Glomerular visceral epithelial cell (primary cell): ENCODE results near the gene ZMAT5.

Experiments
- DNase-seq: peaks from one replicate; pipeline ENCODE4 v3.0.0-alpha.2; 2016; ENCODE audit errors: extremely low spot score

Gene ZMAT5, protein sequence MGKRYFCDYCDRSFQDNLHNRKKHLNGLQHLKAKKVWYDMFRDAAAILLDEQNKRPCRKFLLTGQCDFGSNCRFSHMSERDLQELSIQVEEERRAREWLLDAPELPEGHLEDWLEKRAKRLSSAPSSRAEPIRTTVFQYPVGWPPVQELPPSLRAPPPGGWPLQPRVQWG

DNA sequence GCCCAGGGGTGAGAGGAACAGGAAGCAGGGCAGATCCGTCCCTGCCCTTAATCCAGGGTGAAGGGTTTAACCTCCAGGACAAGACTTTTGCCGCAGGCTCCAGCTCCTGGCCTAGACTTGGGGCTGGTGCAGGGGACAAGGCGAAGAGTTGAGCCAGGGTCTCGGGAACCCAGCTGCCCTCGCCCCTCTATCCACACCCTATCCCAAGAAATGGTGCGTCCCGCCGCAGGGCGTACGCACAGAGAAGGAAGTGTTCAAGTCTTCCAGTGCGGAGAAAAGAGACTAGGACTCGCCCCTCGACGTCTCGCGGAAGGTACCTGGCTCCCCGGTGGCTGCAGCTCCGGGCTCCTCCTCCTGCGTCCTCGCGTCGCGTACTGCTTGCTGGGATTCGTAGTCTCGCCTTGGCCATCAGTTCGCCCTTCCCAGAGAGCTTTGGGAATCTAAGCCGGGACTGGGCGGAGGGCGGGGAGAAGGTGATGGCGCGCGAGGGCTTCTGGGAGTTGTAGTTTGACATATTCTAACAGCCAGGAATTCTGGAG, at the start of gene ZMAT5:
Gene ZMAT5 (minus strand): TSS at position 376 of the 539 bp plus-strand sequence. CDS start 18,463 bp downstream, outside the sequence.
- peak; percentile 96 for DNase-seq

DNA sequence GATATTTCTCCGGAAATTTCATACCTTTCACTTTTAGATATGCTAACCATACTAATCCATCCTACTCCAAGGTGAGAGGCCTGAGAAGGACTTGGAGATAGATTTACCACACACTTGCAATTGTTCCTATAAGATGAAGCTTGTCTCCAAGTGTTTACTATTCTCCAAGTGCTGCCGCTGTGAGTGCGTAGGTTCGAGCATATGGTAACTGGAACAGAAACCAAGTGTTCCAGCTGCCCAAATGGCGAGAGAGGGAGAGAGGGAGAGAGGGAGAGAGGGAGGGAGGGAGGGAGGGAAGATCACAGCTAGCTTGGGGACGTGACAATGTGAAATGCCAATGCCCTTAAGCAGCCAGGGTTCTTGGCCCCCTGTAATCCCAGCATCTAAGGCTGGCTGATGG, 49.7 kb upstream of the ZMAT5 start:
- DNase-seq, result no peak

DNA sequence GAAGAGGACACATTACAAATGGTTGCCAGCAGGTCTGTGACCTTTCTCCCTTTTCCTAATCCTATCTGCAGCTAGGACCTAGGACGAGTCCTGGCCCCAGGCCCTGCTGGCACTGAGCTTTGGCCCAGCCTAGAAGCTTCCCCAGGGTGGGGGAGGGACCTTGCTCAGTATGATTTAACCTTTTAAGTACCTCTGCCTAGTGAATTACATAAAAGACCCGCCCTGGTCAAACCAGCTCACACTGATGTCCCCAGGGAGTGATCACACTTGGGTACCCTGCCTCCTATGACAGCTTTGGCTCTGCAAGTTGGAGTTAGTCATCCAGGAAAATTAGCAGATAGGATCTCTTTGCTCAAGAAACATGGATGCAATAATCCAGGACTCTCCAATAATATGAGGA, 49.3 kb upstream of the ZMAT5 start:
- no peak for DNase-seq

DNA sequence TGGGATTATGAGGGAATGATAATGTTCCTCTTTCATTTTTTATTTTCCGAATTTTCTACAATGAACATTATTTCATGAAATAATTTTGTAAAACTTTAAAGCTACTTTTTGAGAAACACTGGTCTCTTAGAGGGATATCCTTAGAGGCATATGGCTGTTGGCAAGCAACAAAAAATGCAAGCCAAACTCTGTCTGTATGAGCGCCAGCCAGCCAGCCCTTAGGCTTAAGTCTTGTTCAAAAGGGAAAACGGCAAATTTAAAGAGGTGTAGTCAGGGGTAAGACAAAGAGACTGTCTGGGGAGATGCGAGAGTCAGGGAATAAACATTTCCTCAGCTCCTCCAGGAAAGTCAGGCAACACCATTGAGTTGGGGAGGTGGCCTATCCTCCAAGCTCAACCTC, 48.8 kb upstream of the ZMAT5 start:
- no peak for DNase-seq

DNA sequence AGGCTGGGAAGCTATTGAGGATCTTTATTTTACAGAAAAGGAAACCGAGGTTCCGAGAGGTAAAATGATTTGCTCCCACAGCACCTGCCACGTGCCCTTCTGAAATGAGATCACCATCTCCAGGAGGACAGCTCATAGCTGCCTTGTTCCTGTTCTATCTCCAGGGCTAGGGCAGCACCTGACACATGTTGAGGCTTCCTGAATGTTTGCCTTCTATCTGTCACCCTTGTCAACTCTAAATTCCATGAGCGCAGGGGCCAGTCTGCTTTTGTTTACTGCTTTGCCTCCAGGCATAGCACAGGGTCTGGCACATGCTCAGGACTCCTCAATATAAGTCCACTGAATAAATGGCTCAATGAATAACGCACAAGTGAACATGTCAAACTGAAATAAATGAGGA, 47.2 kb upstream of the ZMAT5 start:
- no peak for DNase-seq

DNA sequence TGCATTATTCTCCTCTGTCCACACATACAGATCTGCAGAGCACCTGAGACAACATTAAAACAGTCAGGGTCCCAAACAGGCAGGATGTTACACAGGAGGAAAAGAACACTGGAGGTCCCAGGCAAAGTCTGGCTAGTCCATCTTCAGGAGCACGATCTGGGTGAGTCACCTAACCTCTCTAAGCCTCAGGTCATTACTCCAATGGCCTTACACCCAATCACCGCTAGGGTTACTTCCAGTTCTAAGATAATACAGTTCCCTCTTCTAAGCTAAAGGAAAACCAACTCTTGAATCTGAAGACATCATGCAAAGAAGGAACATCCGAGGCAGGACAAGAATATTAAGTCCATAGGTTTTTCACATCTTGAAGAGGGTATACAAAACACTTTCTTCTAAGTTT, 46.8 kb upstream of the ZMAT5 start:
- DNase-seq, result peak; percentile 32

DNA sequence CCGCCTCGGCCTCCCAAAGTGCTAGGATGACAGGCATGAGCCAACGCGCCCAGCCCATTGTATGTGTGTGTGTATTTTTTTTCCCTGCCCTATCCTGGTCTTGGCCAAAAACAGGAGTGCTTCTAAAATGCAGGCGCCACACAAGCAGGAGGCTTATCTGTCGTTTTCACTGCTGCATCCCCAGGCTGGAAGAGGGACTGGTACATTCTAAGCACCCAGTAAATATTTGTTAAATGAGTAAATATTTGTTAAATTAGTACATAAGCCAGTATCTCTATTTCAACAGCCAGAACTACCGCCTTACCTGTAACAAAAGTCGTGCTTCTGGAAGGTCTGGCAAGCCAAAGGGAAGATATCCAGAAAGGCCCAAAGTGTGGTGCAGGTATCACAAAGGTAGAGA, 46.3 kb upstream of the ZMAT5 start:
- no peak for DNase-seq

DNA sequence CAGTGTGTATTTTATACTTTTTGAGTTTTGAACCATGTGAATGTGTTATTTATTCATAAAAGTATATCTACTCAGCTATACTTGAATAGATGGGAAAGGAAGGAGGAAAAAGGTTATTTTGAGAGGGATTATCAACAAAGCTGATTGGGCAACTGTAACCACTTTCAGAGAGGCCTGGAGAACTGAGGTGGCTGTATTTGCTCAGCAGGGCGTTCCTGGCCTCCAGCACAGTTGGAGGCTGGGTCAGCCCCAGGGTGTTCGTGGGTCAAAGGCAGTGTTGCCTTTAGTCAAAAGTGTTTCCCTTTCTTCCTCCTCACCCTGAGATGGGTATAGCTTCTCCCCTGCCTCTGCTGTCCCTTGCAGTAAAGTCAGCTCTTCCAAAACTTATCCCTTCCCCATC, 44.6 kb upstream of the ZMAT5 start:
- no peak for DNase-seq

DNA sequence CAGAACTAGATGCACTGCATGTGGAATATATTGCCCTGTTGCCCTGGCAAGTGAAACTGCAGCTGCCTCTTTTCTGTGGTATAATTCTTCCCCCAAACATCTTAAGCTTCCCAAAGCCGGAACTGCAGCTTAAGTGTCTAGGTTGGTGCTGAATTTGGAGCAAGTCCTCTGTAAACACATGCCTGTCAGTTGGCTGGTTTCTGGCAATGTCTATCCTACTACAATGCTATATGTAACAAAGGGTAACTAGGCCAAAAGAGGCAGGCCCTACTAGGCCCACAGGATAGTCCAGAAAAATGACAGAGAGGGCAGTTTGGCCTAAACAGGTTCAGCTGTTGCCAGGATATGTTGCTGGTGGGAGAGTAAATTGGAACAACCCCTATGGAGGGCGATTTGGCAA, 43.4 kb upstream of the ZMAT5 start:
- no peak for DNase-seq

DNA sequence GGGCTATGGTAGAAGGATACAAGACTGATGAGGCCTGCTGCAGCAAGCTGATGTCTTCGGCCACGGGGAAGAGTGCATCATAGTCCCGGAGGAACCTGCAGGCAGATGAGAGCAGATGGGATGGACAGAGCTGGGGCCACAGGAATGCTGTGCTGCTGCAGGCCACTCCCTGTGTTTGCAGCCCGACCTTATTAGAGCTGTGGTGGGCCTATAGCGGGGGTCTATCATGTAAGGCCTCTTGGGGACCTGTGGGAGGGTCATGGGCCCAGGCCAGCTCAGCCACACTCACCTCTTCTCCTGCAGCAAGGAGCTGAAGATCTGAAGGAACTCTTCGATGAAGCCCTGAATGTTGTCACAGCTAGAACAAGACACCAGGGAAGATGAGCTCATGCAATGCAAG, 39.4 kb upstream of the ZMAT5 start:
- no peak for DNase-seq

DNA sequence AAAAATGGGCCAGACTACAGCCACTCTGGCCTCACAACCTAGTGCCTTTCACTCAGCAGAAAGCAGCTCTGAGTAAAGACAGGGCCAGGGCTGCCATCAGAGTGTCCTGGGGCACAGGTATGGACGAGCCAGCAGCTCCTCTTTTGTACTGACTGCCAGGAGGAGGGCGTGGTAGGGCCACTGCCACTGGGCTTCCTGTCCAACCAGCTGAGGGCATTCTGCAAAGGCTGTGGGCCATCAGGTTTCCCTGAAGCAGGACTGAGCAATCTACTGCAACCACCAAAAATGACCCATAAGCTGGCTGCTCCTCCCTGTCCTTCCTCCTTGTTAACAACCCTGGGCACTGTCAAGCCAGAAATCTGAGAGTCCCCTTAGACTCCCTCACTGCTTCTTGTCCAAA, 38.2 kb upstream of the ZMAT5 start:
- DNase-seq, result no peak

DNA sequence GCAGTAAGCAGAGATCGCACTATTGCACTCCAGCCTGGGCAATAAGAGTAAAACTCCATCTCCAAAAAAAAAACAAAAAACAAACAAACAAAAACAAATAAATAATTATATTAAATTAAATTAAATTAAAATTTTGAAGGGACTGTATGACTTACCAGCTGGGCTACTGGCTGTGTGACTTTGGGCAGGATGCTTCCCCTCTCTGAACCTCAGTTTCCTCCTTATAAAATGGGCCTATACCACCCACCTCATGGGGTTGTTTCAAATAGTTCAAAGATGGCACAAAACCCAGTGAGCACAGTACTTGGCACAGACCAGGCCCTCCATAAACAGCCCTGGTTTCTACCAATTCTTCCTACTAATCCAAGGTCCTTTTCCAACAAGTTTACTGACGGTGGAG, 36.4 kb upstream of the ZMAT5 start:
- no peak for DNase-seq

DNA sequence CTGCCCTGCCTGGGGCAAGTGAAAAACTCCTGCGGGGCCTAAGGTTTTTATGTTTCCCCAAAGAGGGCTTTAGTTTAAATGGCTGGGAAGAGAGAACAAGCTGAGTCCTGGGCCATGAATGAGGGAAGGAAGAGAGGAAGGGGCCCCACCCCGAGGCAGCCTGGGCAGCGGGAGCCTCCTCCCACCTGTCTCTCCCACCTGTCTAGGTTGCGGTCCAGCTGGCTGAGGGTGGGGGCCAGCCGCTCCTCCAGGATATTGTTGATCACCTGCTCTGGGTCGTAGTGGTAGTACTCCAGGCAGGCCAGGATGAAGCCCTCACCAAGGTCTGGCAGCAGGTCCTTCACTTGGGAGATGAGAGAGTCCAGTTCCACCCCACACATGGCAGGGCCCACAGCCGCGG, 35.0 kb upstream of the ZMAT5 start:
- DNase-seq, result no peak

DNA sequence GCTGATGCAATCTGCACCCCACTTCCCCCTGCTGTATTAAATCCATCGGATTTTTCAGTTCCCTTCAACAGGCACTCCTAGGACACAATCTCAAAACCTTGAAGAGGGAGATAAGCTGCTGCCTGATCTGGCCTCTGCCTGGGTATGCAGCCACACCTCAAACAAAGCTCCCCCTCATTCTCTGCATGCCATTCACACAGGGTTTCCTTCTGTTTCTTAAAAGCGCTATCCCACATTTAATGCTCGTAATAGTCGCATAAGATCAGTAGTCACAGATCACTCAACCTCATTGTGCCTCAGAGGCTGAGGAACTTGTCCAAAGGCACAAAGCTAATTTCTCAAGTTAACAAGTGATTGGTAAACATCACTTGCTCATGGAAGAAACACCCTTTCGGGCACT, 34.3 kb upstream of the ZMAT5 start:
- DNase-seq, result no peak

DNA sequence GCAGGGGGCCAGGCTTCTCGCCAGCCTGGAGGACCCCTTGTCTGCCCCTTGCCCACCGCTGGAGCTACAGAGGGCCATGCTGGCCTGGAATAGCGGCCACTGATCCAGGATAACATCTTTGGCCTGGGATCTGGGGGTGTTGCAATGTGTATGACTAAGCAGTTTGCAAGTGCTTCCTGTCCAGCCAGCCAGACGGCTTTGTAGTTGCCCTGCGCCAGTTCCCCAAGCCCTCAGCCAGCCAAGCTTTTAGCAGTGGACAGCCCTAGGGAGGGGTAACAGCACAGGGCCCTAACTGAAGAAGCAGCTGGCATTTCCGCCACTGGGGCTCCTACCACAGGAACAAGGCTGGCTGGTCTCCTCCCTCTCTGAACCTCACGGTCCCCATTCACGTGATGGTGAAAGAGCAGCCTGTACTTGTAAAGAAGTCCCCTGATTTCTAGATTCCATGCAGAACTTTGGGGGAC, 32.4 kb upstream of the ZMAT5 start:
- peak; percentile 79 for DNase-seq

DNA sequence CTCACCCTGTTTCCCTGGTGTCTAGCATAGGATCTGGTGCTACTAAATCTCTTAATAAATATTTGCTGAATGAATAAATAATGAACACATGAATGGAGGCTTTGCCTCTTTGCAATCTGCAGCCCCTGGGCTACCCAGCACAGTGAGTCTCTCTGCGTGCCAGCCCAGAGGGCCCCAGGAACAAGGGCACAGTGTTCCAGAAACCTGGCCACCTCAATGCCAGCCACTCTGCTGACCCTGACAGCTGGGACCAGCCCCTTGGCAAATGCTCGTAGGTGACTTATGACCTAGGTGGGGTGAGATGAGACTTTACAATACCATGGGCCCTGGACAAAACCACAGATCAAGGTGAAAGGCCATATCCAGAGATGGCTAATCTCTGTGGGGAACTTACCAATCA, 32.0 kb upstream of the ZMAT5 start:
- no peak for DNase-seq

DNA sequence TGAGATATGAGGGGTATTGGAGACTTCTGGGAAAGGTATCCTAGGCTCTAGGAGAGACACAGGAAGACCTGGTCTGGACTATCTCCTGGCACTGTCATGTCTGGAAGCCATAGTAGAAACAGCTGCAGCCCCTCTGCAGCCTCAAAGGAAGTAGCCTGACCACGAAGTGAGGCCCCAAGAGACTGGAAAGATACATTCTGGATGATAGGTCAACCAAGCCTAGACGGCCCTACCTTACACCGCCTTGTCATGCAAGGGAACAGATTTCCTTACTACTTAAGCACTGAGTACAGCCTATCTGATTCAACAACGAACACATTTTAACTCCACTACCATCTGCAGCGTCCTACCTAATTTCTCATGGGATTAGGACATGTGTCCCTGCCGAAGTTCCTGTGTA, 31.5 kb upstream of the ZMAT5 start:
- no peak for DNase-seq

DNA sequence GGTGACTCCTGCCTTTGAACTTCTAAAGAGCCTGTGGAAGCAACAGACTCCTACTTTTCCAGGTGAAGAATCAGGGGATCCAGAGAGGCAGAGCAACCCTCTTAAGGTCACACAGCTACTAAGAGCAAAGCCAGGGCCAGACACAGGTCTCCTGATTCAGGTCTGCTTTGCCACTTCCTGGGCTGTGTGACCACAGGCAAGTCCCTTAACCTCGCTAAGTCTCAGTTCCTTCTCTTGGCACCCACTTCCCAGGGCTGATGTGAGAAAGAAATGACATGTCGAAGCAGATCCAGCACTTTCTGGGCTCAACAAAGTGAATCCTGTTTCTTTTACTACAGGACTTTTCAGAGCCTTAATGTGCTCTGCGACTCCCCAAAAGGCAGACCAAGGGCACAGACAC, 30.5 kb upstream of the ZMAT5 start:
- no peak for DNase-seq

DNA sequence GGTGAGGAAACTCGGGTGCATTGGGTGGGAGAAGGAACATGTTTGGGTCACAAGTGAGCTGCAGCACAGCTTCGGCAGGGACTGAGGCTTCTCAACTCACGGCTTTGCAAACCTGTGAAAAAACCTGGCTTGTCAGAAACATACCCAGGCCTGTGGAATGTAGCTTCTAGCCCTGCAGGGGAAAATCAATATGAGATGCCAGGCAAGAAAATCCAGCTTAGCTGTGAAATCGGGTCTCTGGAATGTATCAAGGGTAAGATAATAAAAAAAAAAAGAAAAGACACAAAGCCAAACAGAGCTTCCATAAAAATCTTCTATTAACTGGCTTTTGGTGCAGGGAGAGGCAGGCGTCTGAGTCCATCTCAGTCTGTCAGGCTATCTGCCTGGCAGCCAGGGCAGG, 28.9 kb upstream of the ZMAT5 start:
- no peak for DNase-seq

DNA sequence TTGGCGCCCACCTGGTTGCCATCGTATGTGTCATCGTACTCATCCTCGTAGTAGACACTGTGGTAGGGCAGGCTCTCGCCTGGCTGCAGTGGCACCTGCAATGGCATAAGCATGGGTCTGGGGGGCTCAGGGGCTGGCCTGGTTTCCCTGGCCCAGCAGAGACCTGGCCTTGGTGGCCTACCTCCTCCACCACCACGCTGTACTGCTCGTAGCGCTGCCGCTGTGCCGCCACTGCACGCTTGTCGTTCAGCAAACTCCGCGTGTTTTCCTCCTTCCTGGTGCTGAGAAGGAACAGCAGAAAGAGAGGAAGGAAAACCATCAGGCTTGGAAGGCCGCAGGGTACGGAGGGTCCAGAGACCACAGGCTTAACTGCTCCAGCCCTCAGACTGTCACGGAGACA, 26.6 kb upstream of the ZMAT5 start:
- DNase-seq, result no peak

DNA sequence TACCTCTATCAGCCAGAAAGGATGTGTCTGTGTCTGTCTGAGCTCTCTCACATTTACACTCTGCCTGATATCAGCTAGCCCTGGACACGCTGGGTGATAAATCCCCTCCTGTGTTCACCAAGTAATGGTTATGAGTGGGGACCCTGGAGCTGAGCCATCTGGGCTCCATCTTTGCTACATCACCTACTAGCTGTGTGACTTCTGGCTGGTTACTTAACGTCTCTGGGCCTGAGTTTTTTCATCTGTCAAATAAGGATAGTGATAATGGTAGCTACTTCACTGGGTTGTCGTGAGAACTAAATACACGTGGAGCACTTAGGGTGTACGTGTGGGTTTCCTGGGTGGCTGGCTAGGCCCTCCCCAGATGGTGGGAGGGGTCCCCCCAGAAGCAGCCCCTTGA, 23.3 kb upstream of the ZMAT5 start:
- DNase-seq, result no peak

DNA sequence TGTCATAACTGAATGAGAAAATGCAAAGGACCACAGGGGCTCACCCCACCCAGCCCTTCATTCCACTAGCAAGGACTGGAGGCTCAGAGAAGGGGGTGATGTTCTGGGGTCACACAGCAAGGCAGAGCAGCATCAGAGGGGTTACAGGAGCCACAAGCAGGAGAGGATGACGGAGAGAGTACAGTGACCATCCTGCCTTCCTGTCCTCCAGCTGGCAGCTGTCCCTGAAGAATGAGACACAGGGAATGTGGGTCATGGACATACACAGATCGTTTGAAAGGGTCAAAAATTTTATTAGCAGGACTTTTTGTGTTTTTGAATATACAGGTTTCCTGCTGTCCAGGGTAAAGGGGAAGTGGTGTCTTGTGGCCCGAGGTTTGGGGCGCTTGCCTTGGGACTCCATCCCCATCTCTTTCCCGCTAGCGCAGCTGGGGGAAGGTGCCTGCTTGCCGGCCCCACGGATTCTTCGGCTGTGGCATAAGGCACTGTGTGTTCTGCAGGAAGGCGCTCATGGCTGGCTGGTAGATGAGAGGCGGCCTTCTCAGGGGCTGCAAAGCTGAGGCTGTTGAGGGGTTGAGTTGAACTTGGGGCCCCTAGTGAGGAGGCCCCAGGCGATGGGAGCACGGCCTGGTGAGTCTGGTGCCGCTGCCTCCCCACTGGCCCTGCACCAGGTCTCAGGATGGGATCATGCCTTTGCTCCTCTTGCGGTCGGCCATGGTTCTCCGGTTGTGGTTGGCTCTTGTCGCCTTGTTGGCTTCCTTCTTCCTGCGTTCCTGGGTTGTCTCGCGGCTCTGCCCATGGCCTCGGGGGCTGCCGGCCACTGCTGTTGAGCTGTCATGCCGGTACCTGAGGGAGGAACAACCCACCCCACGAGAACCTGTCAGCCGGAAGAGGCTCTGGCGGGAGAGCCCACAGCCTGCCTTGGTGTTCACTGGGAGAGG, 21.8 kb upstream of the ZMAT5 start:
- DNase-seq, result no peak

DNA sequence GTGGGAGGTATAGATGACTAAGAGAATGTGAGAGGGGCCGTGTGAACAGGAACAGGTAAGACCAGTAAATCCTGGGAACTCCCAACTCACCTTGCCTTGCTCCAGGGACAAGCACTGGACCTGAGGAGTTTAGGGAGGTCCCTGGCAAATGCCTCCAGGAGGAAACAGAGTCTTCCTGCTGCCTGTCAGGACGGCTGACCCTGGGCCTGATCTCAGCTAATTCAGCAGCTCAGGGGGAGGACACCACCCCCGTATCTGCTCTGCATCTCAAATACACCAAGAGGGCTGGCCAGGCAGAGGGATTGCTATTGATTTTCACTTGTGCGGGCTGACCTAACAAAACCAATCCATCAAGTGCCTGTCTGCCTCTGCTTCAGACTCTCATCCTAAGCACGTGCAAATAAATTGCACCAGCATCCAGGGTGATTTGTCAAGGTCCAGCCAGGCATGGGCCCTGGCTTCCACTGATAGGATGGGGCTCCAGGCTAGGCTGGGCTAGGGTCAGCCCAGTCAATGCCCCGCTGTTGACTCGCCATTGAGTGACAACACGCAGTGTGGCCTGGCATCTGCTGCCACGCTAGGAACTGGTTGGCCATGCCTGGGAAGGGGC, 20.7 kb upstream of the ZMAT5 start:
- no peak for DNase-seq
